HG03175 (cell line): ENCODE data around the gene TSPAN18.

Experiments
- ATAC-seq: cut with Tn5 transposase; IDR thresholded peaks from one replicate; pipeline ENCODE4 v1.9.1; 2021; ENCODE audit warnings: mild to moderate bottlenecking, moderate library complexity; ENCODE audit not compliant: unreplicated experiment

Gene TSPAN18

GRCh38 chr11:44711113-44711786, 15.5 kb upstream of the TSPAN18 start:
- ATAC-seq = no peak

GRCh38 chr11:44711787-44712608, 14.8 kb upstream of the TSPAN18 start:
- ATAC-seq = no peak

GRCh38 chr11:44713022-44713421, 13.7 kb upstream of the TSPAN18 start:
- ATAC-seq = no peak

GRCh38 chr11:44716256-44716655, 10.5 kb upstream of the TSPAN18 start:
- ATAC-seq = no peak

- no peak for ATAC-seq
Measured at GRCh38 chr11:44718057-44718456, 8.7 kb upstream of the TSPAN18 start.

- ATAC-seq = no peak
Measured at GRCh38 chr11:44718612-44719390, 8.0 kb upstream of the TSPAN18 start.

- no peak for ATAC-seq
Measured at GRCh38 chr11:44725016-44725685, 1.6 kb upstream of the TSPAN18 start.

- ATAC-seq = no peak
Measured at GRCh38 chr11:44725757-44726282, 942 bp upstream of the TSPAN18 start.

- ATAC-seq = no peak
Measured at GRCh38 chr11:44727114-44727372, 281 bp downstream of the TSPAN18 start.

- ATAC-seq = peak; percentile 50
Measured at GRCh38 chr11:44727373-44728287, 868 bp downstream of the TSPAN18 start.

GRCh38 chr11:44728491-44728910, 1.7 kb downstream of the TSPAN18 start:
- no peak for ATAC-seq

GRCh38 chr11:44729063-44729462, 2.3 kb downstream of the TSPAN18 start:
- no peak for ATAC-seq

GRCh38 chr11:44729713-44730112, 3.0 kb downstream of the TSPAN18 start:
- ATAC-seq = no peak

GRCh38 chr11:44730775-44731174, 4.0 kb downstream of the TSPAN18 start:
- no peak for ATAC-seq

GRCh38 chr11:44731685-44732430, 5.1 kb downstream of the TSPAN18 start:
- ATAC-seq = no peak

- no peak for ATAC-seq
Measured at GRCh38 chr11:44732564-44732963, 5.8 kb downstream of the TSPAN18 start.

- ATAC-seq = no peak
Measured at GRCh38 chr11:44733877-44734276, 7.1 kb downstream of the TSPAN18 start.

- ATAC-seq = no peak
Measured at GRCh38 chr11:44734843-44735381, 8.2 kb downstream of the TSPAN18 start.

GRCh38 chr11:44736791-44737190, 10.0 kb downstream of the TSPAN18 start:
- ATAC-seq = no peak
